ENCODE measurements around the gene SMS.

SMS gene

DNA sequence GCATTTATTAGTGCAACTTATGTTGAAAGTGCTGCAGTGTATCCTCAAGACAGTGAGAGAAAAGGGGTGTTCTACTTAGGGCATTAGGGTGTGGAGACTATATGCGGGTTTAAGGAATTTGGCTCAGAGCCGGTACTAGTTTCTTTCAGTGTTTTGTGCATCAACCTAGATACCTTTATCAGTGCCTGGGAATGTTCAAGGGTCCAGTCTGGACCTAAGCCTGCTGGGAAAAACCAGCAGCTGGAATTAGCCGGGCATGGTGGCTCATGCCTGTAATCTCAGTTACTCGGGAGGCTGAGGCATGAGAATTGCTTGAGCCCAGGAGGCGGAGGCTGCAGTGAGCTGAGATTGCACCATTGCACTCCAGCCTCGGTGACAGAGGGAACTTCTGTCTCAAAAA, 99.0 kb downstream of the SMS start:
- H3K36me3 ChIP-seq (ENCODE audit: insufficient read depth): no peaks in the 10 kb centered on the region
- H2AFZ ChIP-seq (ENCODE audit: low read depth): no peak overlapping the region
- no peak overlapping the region for H3K4me3 ChIP-seq (IDR thresholded peaks at IDR 0.05; ENCODE audit: insufficient read depth, low read depth, low read length)
- no peaks in the 10 kb centered on the region for H3K4me1 ChIP-seq (ENCODE audit: low read depth, poor library complexity, severe bottlenecking)
- no peaks in the 10 kb centered on the region for H3K79me2 ChIP-seq (ENCODE audit: insufficient read depth, low read depth)
- no peak for TF ChIP-seq CTCF (conservative IDR thresholded peaks at IDR 0.05; ENCODE audit: low read depth, low read length)
- H4K20me1 ChIP-seq (ENCODE audit: insufficient read depth): no peaks in the 10 kb centered on the region
- no peak overlapping the region for H3K4me2 ChIP-seq
- no peak overlapping the region for H3K9ac ChIP-seq
- H3K27me3 ChIP-seq (ENCODE audit: insufficient read depth, low read depth): no peaks in the 10 kb centered on the region
- no peak overlapping the region for H3K27ac ChIP-seq

- TF ChIP-seq CTCF (conservative IDR thresholded peaks at IDR 0.05; ENCODE audit: low read depth, low read length): no peak
- Histone ChIP-seq H3K4me3 (IDR thresholded peaks at IDR 0.05; ENCODE audit: insufficient read depth, low read depth, low read length) (no peak overlapping the region), H2AFZ (ENCODE audit: low read depth) (no peak overlapping the region), H3K27ac (no peak overlapping the region), H3K36me3 (ENCODE audit: insufficient read depth) (no peaks in the 10 kb centered on the region), H3K4me1 (ENCODE audit: low read depth, poor library complexity, severe bottlenecking) (no peaks in the 10 kb centered on the region), H3K9ac (no peak overlapping the region), H3K4me2 (no peak overlapping the region), H3K79me2 (ENCODE audit: insufficient read depth, low read depth) (no peaks in the 10 kb centered on the region), H4K20me1 (ENCODE audit: insufficient read depth) (no peaks in the 10 kb centered on the region), H3K27me3 (ENCODE audit: insufficient read depth, low read depth) (no peaks in the 10 kb centered on the region)
Measured at GRCh38 chrX:22040184-22040583, 99.7 kb downstream of the SMS start.

DNA sequence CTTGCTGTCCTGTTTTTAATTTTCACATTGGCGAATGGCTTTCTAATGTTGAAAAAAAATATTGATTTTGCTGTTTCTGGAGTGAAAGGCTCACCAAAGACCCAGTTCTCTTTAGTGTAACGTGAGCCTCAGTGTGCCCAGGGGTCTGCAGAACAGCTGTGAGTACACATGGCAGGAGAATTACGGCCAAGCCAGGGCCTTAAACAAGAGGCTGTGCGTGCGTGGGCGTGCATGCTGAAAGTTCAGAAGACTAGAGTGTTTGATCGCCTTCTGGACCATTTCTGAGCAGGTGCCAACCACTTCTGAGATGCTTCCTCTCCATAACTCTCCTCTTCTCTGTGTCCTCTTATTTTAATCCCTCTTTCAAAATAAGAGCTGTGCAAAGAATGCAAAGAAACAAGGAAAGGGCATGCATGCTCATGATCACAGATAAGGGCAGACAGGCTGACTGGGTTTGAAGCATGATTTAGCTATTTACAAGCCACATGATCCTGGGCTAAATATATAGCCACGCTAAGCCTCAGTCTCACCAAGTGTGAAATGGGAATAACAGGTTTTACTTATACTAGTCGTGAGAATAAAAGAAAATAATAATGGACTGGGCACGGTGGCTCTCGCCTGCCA, 101.5 kb downstream of the SMS start:
- TF ChIP-seq CTCF (conservative IDR thresholded peaks at IDR 0.05; ENCODE audit: low read depth, low read length): no peak
- no peak overlapping the region for H3K27ac ChIP-seq
- no peak overlapping the region for H2AFZ ChIP-seq (ENCODE audit: low read depth)
- H3K27me3 ChIP-seq (ENCODE audit: insufficient read depth, low read depth): no peaks in the 10 kb centered on the region
- no peaks in the 10 kb centered on the region for H3K4me1 ChIP-seq (ENCODE audit: low read depth, poor library complexity, severe bottlenecking)
- no peak overlapping the region for H3K9ac ChIP-seq
- H3K4me2 ChIP-seq: no peak overlapping the region
- no peaks in the 10 kb centered on the region for H3K36me3 ChIP-seq (ENCODE audit: insufficient read depth)
- no peaks in the 10 kb centered on the region for H3K79me2 ChIP-seq (ENCODE audit: insufficient read depth, low read depth)
- H4K20me1 ChIP-seq (ENCODE audit: insufficient read depth): no peaks in the 10 kb centered on the region
- H3K4me3 ChIP-seq (IDR thresholded peaks at IDR 0.05; ENCODE audit: insufficient read depth, low read depth, low read length): no peak overlapping the region

- H3K27me3 ChIP-seq (ENCODE audit: insufficient read depth, low read depth): no peaks in the 10 kb centered on the region
- H3K36me3 ChIP-seq (ENCODE audit: insufficient read depth): no peaks in the 10 kb centered on the region
- H3K4me1 ChIP-seq (ENCODE audit: low read depth, poor library complexity, severe bottlenecking): no peaks in the 10 kb centered on the region
- TF ChIP-seq CTCF (conservative IDR thresholded peaks at IDR 0.05; ENCODE audit: low read depth, low read length): no peak
- no peak overlapping the region for H2AFZ ChIP-seq (ENCODE audit: low read depth)
- no peak overlapping the region for H3K9ac ChIP-seq
- H3K79me2 ChIP-seq (ENCODE audit: insufficient read depth, low read depth): no peaks in the 10 kb centered on the region
- H3K4me2 ChIP-seq: no peak overlapping the region
- no peak overlapping the region for H3K4me3 ChIP-seq (IDR thresholded peaks at IDR 0.05; ENCODE audit: insufficient read depth, low read depth, low read length)
- no peaks in the 10 kb centered on the region for H4K20me1 ChIP-seq (ENCODE audit: insufficient read depth)
- H3K27ac ChIP-seq: no peak overlapping the region
Measured at GRCh38 chrX:22043872-22044271, 103.4 kb downstream of the SMS start.
